IMR-90 (cell line): Measurements from ENCODE around the gene ASL. TPM values are rescaled to one million over a fixed set of nuclear protein-coding genes. Genes with fewer than 3 reads are reported as not detected.
"Not testable (repeated sequence)": the region's sequence is repeated elsewhere in the genome, so short reads cannot be mapped to it uniquely, and the experiment has no call there.

Source experiments
- ATAC-seq: fragments of 200-7000 bp; cut with Tn5 transposase; 2 replicates; pipeline ENCODE4 v1.9.1; 2020; ENCODE audit warnings: low read depth, mild to moderate bottlenecking, moderate library complexity
- BruUV-seq: library from RNA; stranded (reverse); fragments of 400-500 nt; replicated peaks from 2 replicates; lab custom pipeline; 2021; lab: Mats Ljungman, UMichigan
- CTCF ChIA-PET: fragments of 300-600 bp; formaldehyde crosslinking; extraction: SDS; loops from one replicate; lab custom pipeline; 2021; ENCODE audit warnings: antibody characterized with exemption; lab: Yijun Ruan, JAX
- POLR2A ChIA-PET: fragments of 300-600 bp; sonication (Branson Sonifier 250); formaldehyde crosslinking; loops from one replicate; lab custom pipeline; 2022; ENCODE audit warnings: antibody characterized with exemption; ENCODE audit not compliant: unreplicated experiment; lab: Charles Lee
- DNase-seq: peaks from one replicate; pipeline ENCODE4 v3.0.0; 2013
- H2AFZ ChIP-seq: replicated peaks from 2 replicates; pipeline ENCODE3; 2013; ENCODE audit warnings: low read length, mild to moderate bottlenecking; ENCODE audit not compliant: poor library complexity
- H2AK5ac ChIP-seq: 2 replicates; pipeline ENCODE4 v1.6.1; 2013; ENCODE audit warnings: low read depth, low read length, inconsistent platforms
- H2AK9ac ChIP-seq: replicated peaks from 2 replicates; pipeline ENCODE3; 2013; ENCODE audit warnings: mild to moderate bottlenecking, low read depth, low read length, moderate library complexity; ENCODE audit not compliant: poor library complexity
- H2BK120ac ChIP-seq: 2 replicates; pipeline ENCODE4 v1.6.1; 2013; ENCODE audit warnings: low read depth, low read length, inconsistent platforms
- H2BK15ac ChIP-seq: 3 replicates; pipeline ENCODE4 v1.6.1; 2013; ENCODE audit warnings: low read depth, low read length, inconsistent platforms
- H2BK20ac ChIP-seq: 2 replicates; pipeline ENCODE4 v1.6.1; 2013; ENCODE audit warnings: low read depth, mild to moderate bottlenecking, inconsistent platforms, low read length, moderate library complexity
- H2BK5ac ChIP-seq: 2 replicates; pipeline ENCODE4 v1.6.1; 2013; ENCODE audit warnings: mild to moderate bottlenecking, low read depth, low read length, inconsistent platforms; ENCODE audit not compliant: poor library complexity, severe bottlenecking
- H3K14ac ChIP-seq: replicated peaks from 2 replicates; pipeline ENCODE4 v1.6.1; 2013; ENCODE audit warnings: low read depth, low read length, inconsistent platforms
- H3K18ac ChIP-seq: 2 replicates; pipeline ENCODE4 v1.6.1; 2013; ENCODE audit warnings: low read depth, low read length, control low read depth
- H3K23ac ChIP-seq: 2 replicates; pipeline ENCODE4 v1.6.1; 2013; ENCODE audit warnings: low read depth, low read length, inconsistent platforms
- H3K27ac ChIP-seq: 2 replicates; pipeline ENCODE4 v1.5.1; 2013; ENCODE audit warnings: mild to moderate bottlenecking, control low read depth, low read length; ENCODE audit not compliant: insufficient read depth
- H3K27me3 ChIP-seq: 2 replicates; pipeline ENCODE4 v1.6.1; 2013; ENCODE audit warnings: low read length; ENCODE audit not compliant: control insufficient read depth, insufficient read depth
- H3K36me3 ChIP-seq: 2 replicates; pipeline ENCODE4 v1.6.1; 2013; ENCODE audit warnings: low read length, mixed read lengths; ENCODE audit not compliant: control insufficient read depth, insufficient read depth
- H3K4ac ChIP-seq: 2 replicates; pipeline ENCODE4 v1.6.1; 2013; ENCODE audit warnings: low read depth, low read length, inconsistent platforms
- H3K4me1 ChIP-seq: 2 replicates; pipeline ENCODE4 v1.6.1; 2013; ENCODE audit warnings: low read length, mixed read lengths; ENCODE audit not compliant: control insufficient read depth, insufficient read depth
- H3K4me2 ChIP-seq: 2 replicates; pipeline ENCODE4 v1.6.1; 2013; ENCODE audit warnings: low read depth, mild to moderate bottlenecking, control low read depth, low read length, moderate library complexity
- H3K4me3 ChIP-seq: 2 replicates; pipeline ENCODE4 v1.5.1; 2013; ENCODE audit warnings: low read depth, mild to moderate bottlenecking, control low read depth, low read length, moderate library complexity; ENCODE audit not compliant: insufficient read depth
- H3K56ac ChIP-seq: 2 replicates; pipeline ENCODE4 v1.6.1; 2013; ENCODE audit warnings: low read length, inconsistent platforms; ENCODE audit not compliant: insufficient read depth; ENCODE audit errors: extremely low read depth
- H3K79me1 ChIP-seq, 2 experiments: 2 replicates each; pipeline ENCODE4 v1.6.1; 2013; ENCODE audit warnings: low read length in 2 of 2, inconsistent platforms in 1 of 2, low read depth in 1 of 2
- H3K9ac ChIP-seq: 2 replicates; pipeline ENCODE4 v1.6.1; 2013; ENCODE audit warnings: low read depth, low read length, control low read depth
- H3K9me1 ChIP-seq: 2 replicates; pipeline ENCODE4 v1.6.1; 2013; ENCODE audit warnings: low read length, inconsistent platforms; ENCODE audit not compliant: insufficient read depth
- H3K9me3 ChIP-seq: 2 replicates; pipeline ENCODE4 v1.6.1; 2013; ENCODE audit warnings: low read length; ENCODE audit not compliant: control insufficient read depth, insufficient read depth
- H4K20me1 ChIP-seq: 2 replicates; pipeline ENCODE4 v1.6.1; 2013; ENCODE audit warnings: low read length, inconsistent platforms; ENCODE audit not compliant: insufficient read depth
- H4K5ac ChIP-seq: 2 replicates; pipeline ENCODE4 v1.6.1; 2013; ENCODE audit warnings: mild to moderate bottlenecking, low read depth, low read length, control low read depth
- H4K8ac ChIP-seq, 2 experiments: 2 replicates each; pipeline ENCODE4 v1.6.1; 2013; ENCODE audit warnings: low read depth in 2 of 2, low read length in 2 of 2, control low read depth in 1 of 2, inconsistent platforms in 1 of 2
- H4K91ac ChIP-seq: 2 replicates; pipeline ENCODE4 v1.6.1; 2013; ENCODE audit warnings: low read depth, low read length, inconsistent platforms; ENCODE audit not compliant: insufficient read depth
- NFE2L2 ChIP-seq: fragments of 150-350 bp; IDR thresholded peaks from 2 replicates; pipeline ENCODE4 v1.6.1; 2016; ENCODE audit warnings: low read depth, mild to moderate bottlenecking, low read length
- SMC3 ChIP-seq: fragments of 150-350 bp; IDR thresholded peaks from 2 replicates; pipeline ENCODE4 v1.6.1; 2016; ENCODE audit warnings: low read depth, mild to moderate bottlenecking, antibody characterized with exemption, low read length, moderate library complexity
- WGBS, 2 experiments: methylation state at CpG; one replicate each; pipeline versions ENCODE4 v1.1.5 to v1.1.7; 2013; ENCODE audit warnings: missing lambda C conversion rate in 2 of 2; ENCODE audit not compliant: insufficient read length in 1 of 2; ENCODE audit errors: extremely low coverage in 2 of 2; 5-methylcytosine and 5-hydroxymethylcytosine counted together
- dilution Hi-C: fragments of 300-500 bp; cut with HindIII; formaldehyde crosslinking; loops from one replicate; pipeline ENCODE4 v1.14.3; 2018; ENCODE audit warnings: low sequenced_read_pairs; ENCODE audit not compliant: unreplicated experiment
- in situ Hi-C: fragments of 300-500 bp; cut with MboI; formaldehyde crosslinking; loops from 3 replicates; pipeline ENCODE4 v1.14.3; 2019; ENCODE audit warnings: low sequenced_read_pairs, inconsistent platforms, mixed read lengths
- intact Hi-C: fragments of 100-400 bp; cut with micrococcal nuclease; formaldehyde crosslinking; loops from 2 replicates; pipeline ENCODE4 v1.10.0; 2022
- polyA plus RNA-seq, 3 experiments: library from polyadenylated mRNA; depleted of rRNA; stranded (reverse); fragments of >200 nt; gene quantifications; 2 replicates each; pipeline ENCODE4 v1.2.3, GENCODE V29; 2012; ENCODE audit warnings: low replicate concordance in 1 of 3
- total RNA-seq: library from RNA; depleted of rRNA; stranded (reverse); fragments of >200 nt; gene quantifications from 2 replicates; pipeline ENCODE4 v1.2.3, GENCODE V29; 2012

The ASL gene
- total and polyA plus RNA-seq, 2 of the 4 experiments (the other 2 are of a cell fraction) = 49.0 to 50.0 TPM

- TF ChIP-seq SMC3 (no peak), NFE2L2 (no peak)
These were observed 24.9 kb downstream of the ASL start (continued) for GRCh38 chr7:66100408-66101050.

- DNase-seq, H3K36me3 ChIP-seq, ATAC-seq, H4K5ac ChIP-seq, H3K9me3 ChIP-seq, H3K4me2 ChIP-seq, H3K56ac ChIP-seq, H4K8ac ChIP-seq, H2AK9ac ChIP-seq, dilution Hi-C loops, BruUV-seq, H2BK15ac ChIP-seq, in situ Hi-C loops, H2BK120ac ChIP-seq, H4K20me1 ChIP-seq, H3K23ac ChIP-seq, H2BK20ac ChIP-seq, intact Hi-C loops, H2BK5ac ChIP-seq, H3K9ac ChIP-seq, H3K27me3 ChIP-seq, H4K91ac ChIP-seq, H3K4me3 ChIP-seq, H2AFZ ChIP-seq, H3K4me1 ChIP-seq, H3K14ac ChIP-seq, CTCF ChIA-PET, H3K4ac ChIP-seq, H3K27ac ChIP-seq, H3K18ac ChIP-seq: not testable (repeated sequence)
- H2AK5ac ChIP-seq = peak overlapping the region; percentile 59; the same call in 1 of the 2 replicates
- 93% methylated on average over 3 of the region's 6 CpGs; no CpG with 5 or more reads in 1 of the 2 experiments for WGBS, 2 experiments
- H3K9me1 ChIP-seq = peaks cover 15% of the 10 kb centered on the region
- peaks cover 0 to 12% of the 10 kb centered on the region in 2 experiments; a peak in 3 of 4 replicates for H3K79me1 ChIP-seq
- POLR2A ChIA-PET = interaction anchor here (0.6 kb wide), 1 partner anchor 12 kb away, joined by 5 read pairs; the partner anchor contains the start of gene CRCP
These were observed 26.5 kb downstream of the ASL start for GRCh38 chr7:66102168-66102567.
